ENCODE measurements around the gene GRIP2. TPM values are rescaled to one million over a fixed set of nuclear protein-coding genes. Genes with fewer than 3 reads are reported as not detected.
A peak's percentile ranks its signal among the peaks of the same experiment; 100 is the strongest.

The GRIP2 gene
- total and polyA plus RNA-seq, 9 of the 15 experiments (the other 6 are each of a cell fraction or from before 2014, with no cell fraction given), result 0.01 TPM; not detected in 7

DNA sequence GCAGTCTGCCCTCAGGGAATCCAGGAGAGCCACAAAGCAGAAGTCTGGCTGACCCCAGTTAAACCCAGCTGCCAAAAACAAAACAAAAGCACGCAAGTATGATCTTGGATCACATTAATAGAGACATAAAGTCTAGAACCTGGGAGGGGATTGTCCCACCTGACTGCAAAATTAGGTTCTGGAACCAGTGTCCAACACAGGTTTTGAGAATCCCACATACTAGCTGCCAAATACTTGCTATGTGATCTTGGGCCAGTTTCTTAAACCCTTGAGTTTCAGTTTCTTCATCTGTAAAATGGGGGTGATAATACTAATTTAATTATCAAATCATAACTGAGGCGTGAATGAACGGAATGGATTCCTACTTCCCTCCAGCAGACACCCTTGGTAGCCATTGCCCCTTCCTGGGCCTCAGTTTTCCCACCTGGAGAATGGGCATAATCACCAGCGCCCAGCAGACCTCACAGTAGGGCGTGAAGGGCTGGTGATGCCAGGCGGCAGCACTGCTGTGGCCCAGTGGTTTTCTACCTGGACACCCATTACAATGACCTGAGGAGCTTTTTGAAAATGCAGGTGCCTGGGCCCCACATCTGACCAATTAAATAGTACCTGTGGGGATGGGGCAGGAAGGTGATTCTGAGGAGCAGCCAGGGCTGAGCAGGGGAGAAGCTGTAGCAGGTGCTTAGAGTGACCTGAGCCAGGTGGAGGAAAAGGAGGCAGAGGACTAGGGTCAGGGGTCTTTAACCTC is 32.2 kb downstream of the GRIP2 start:
- ATAC-seq (no peak), DNase-seq (ENCODE audit: extremely low read depth in 1 of 4, low spot score in 3 of 4) (no peak), FAIRE-seq (no peak)
- Histone ChIP-seq H3K9me3 (replicated peaks; ENCODE audit: control insufficient read depth, insufficient read depth, low read depth, low read length) (no peaks in the 10 kb centered on the region), H3K27me3 (ENCODE audit: control insufficient read depth in 2 of 2, insufficient read depth in 2 of 2, low read length in 2 of 2) (peaks cover 8 to 48% of the 10 kb centered on the region in 2 experiments; a peak in 4 of 5 replicates), H3K4me2 (ENCODE audit: insufficient read depth, low read length) (no peak overlapping the region), H3K4me3 (no peak overlapping the region), H3K27ac (ENCODE audit: extremely low read depth, low read depth, low read length) (no peak overlapping the region), H4K20me1 (replicated peaks; ENCODE audit: control insufficient read depth, insufficient read depth, low read length) (0 out of 2 replicates have a peak, but pooled peaks cover 6% of the 10 kb centered on the region), H3K4me1 (replicated peaks in 1 of 2; ENCODE audit: control insufficient read depth in 2 of 2, insufficient read depth in 2 of 2, low read length in 2 of 2) (peaks cover 0 to 29% of the 10 kb centered on the region in 2 experiments; a peak in 3 of 5 replicates), H3K9me1 (ENCODE audit: control insufficient read depth, insufficient read depth, low read length) (no peaks in the 10 kb centered on the region), H3K36me3 (ENCODE audit: control insufficient read depth, insufficient read depth, low read length) (no peaks in the 10 kb centered on the region), H3K9ac (ENCODE audit: insufficient read depth in 1 of 2, low read depth in 2 of 2, low read length in 2 of 2) (no peak overlapping the region), H3K79me2 (ENCODE audit: control insufficient read depth, insufficient read depth, low read length) (no peaks in the 10 kb centered on the region), H2AFZ (ENCODE audit: low read depth, low read length) (no peak overlapping the region)
- intact Hi-C loops (cut with micrococcal nuclease), result loop anchor here (5.0 kb wide), 2 partner anchors 246 to 274 kb away; no protein-coding TSS in a partner anchor
- WGBS (ENCODE audit: insufficient coverage, low coverage, missing lambda C conversion rate), result 21% methylated on average over 6 of the region's 6 CpGs
- ChIA-PET POLR2A (interaction anchor here (0.6 to 0.7 kb wide), 2 partner anchors 36 to 60 kb away, joined by 3 read pairs; no protein-coding TSS in a partner anchor), CTCF (ENCODE audit: low intra/inter-chr PET ratio) (interaction anchor here (2.5 to 2.8 kb wide), 2 partner anchors 40 to 413 kb away, joined by 13 to 28 read pairs; no protein-coding TSS in a partner anchor)
- in situ Hi-C loops (cut with MboI), result loop anchor here (25.0 kb wide), 1 partner anchor 404 kb away; no protein-coding TSS in a partner anchor
- no TSS peak for BruUV-seq (replicated peaks)
- TF ChIP-seq EGR1 (conservative IDR thresholded peaks at IDR 0.05) (no peak), ZNF165 (CRISPR knock-in tag; IDR thresholded peaks at IDR 0.05; ENCODE audit: borderline replicate concordance) (no peak), CBX3 (IDR thresholded peaks at IDR 0.05; ENCODE audit: borderline replicate concordance in 1 of 2, low read length in 2 of 2) (peak in 1 of 2 experiments; percentile 44; a peak in 1 of 3 replicates), ZKSCAN8 (CRISPR knock-in tag; IDR thresholded peaks at IDR 0.05) (no peak), RBM25 (IDR thresholded peaks at IDR 0.05; ENCODE audit: low read depth, low read length, severe bottlenecking) (peak; percentile 99), SMARCA5 (IDR thresholded peaks at IDR 0.05) (peak; percentile 92), CBX1 (IDR thresholded peaks at IDR 0.05; ENCODE audit: low read depth) (peak; percentile 55; the same call in 1 of the 2 replicates), MAFF (IDR thresholded peaks at IDR 0.05; ENCODE audit: low read length) (no peak), HDAC2 (IDR thresholded peaks at IDR 0.05) (peak; percentile 85), ZBTB11 (CRISPR knock-in tag; IDR thresholded peaks at IDR 0.05) (no peak), DEAF1 (CRISPR knock-in tag; IDR thresholded peaks at IDR 0.05) (no peak), CHD4 (IDR thresholded peaks at IDR 0.05; ENCODE audit: insufficient read depth, insufficient replicate concordance, low read depth, low read length, poor library complexity, severe bottlenecking) (peak; percentile 84), ZNF511 (CRISPR knock-in tag; IDR thresholded peaks at IDR 0.05) (0 out of 2 replicates have a peak, but pooled peaks have one; percentile 34), BCOR (IDR thresholded peaks at IDR 0.05) (peak; percentile 96), SP1 (CRISPR knock-in tag; IDR thresholded peaks at IDR 0.05) (peak; percentile 46; the same call in 1 of the 2 replicates), EWSR1 (IDR thresholded peaks at IDR 0.05; ENCODE audit: borderline replicate concordance, low read depth, partially characterized antibody) (no peak)

All from K562 (cell line).